Liver (tissue), 3 donors: Measurements from ENCODE around the gene CNOT4.

Experiments
- FOXA1 ChIP-seq: IDR thresholded peaks from 2 replicates; pipeline ENCODE4 v1.6.1; 2016; ENCODE audit warnings: antibody characterized with exemption
- GABPA ChIP-seq, 2 donors: IDR thresholded peaks in 1 of 2; conservative IDR thresholded peaks in 1 of 2; 2 replicates each; pipeline ENCODE4 v1.6.1; 2016; ENCODE audit warnings: antibody characterized with exemption in 2 of 2, mild to moderate bottlenecking in 1 of 2, moderate library complexity in 1 of 2
- JUND ChIP-seq, 2 donors: IDR thresholded peaks; 2 replicates each; pipeline ENCODE4 v1.6.1; 2016; ENCODE audit warnings: antibody characterized with exemption in 2 of 2
- RAD21 ChIP-seq, 2 donors: IDR thresholded peaks; 2 replicates each; pipeline ENCODE4 v1.6.1; 2016; ENCODE audit warnings: antibody characterized with exemption in 2 of 2, mild to moderate bottlenecking in 2 of 2
- TF ChIP-seq, protein P1 (sequence below): fragments of 150-350 bp; IDR thresholded peaks from 2 replicates; pipeline ENCODE4 v1.5.1; 2017; ENCODE audit warnings: improper control_type of control experiment, low read depth, low read length; ENCODE audit not compliant: missing input control
- TF ChIP-seq, protein P2 (sequence below): IDR thresholded peaks from 2 replicates; pipeline ENCODE4 v1.6.1; 2016; ENCODE audit warnings: antibody characterized with exemption, mild to moderate bottlenecking
- donor health status: healthy.
- donor health status: healthy.

DNA sequence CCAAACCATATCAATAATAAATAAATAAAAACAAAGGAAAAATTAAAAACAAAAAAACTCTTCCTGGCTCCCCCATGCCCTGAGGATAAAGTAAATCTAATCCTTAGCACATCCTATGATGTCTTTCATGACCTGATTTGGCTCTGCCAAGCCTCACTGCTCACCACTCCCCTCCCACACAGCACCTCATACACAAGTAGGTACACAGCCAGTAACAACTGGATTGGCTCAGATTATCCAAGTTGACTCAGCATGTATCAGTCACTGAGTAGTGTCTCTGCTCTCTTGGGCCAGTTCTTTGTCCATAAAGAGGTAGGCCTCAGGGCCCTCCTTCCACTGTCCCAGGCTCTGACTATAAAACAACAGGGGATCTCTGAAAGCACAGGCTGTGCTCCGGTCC is 176.7 kb downstream of the CNOT4 start:
- TF ChIP-seq, protein P1, sequence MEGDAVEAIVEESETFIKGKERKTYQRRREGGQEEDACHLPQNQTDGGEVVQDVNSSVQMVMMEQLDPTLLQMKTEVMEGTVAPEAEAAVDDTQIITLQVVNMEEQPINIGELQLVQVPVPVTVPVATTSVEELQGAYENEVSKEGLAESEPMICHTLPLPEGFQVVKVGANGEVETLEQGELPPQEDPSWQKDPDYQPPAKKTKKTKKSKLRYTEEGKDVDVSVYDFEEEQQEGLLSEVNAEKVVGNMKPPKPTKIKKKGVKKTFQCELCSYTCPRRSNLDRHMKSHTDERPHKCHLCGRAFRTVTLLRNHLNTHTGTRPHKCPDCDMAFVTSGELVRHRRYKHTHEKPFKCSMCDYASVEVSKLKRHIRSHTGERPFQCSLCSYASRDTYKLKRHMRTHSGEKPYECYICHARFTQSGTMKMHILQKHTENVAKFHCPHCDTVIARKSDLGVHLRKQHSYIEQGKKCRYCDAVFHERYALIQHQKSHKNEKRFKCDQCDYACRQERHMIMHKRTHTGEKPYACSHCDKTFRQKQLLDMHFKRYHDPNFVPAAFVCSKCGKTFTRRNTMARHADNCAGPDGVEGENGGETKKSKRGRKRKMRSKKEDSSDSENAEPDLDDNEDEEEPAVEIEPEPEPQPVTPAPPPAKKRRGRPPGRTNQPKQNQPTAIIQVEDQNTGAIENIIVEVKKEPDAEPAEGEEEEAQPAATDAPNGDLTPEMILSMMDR, result no peak
- no peak for TF ChIP-seq RAD21 (IDR thresholded peaks at IDR 0.05)
- no peak for TF ChIP-seq FOXA1
- TF ChIP-seq GABPA (IDR thresholded peaks at IDR 0.05 in 1 of 2, conservative IDR thresholded peaks at IDR 0.05 in 1 of 2), result no peak
- TF ChIP-seq, protein P2, sequence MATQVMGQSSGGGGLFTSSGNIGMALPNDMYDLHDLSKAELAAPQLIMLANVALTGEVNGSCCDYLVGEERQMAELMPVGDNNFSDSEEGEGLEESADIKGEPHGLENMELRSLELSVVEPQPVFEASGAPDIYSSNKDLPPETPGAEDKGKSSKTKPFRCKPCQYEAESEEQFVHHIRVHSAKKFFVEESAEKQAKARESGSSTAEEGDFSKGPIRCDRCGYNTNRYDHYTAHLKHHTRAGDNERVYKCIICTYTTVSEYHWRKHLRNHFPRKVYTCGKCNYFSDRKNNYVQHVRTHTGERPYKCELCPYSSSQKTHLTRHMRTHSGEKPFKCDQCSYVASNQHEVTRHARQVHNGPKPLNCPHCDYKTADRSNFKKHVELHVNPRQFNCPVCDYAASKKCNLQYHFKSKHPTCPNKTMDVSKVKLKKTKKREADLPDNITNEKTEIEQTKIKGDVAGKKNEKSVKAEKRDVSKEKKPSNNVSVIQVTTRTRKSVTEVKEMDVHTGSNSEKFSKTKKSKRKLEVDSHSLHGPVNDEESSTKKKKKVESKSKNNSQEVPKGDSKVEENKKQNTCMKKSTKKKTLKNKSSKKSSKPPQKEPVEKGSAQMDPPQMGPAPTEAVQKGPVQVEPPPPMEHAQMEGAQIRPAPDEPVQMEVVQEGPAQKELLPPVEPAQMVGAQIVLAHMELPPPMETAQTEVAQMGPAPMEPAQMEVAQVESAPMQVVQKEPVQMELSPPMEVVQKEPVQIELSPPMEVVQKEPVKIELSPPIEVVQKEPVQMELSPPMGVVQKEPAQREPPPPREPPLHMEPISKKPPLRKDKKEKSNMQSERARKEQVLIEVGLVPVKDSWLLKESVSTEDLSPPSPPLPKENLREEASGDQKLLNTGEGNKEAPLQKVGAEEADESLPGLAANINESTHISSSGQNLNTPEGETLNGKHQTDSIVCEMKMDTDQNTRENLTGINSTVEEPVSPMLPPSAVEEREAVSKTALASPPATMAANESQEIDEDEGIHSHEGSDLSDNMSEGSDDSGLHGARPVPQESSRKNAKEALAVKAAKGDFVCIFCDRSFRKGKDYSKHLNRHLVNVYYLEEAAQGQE, result no peak
- TF ChIP-seq JUND (IDR thresholded peaks at IDR 0.05), result no peak
